Activated CD4-positive, alpha-beta T cell treated with anti-CD3 and anti-CD28 coated beads, Interleukin-2, amount 50 U/mL, for 1 hour (primary cell): ENCODE data around the gene RBBP4.
"Not testable (repeated sequence)": the region's sequence is repeated elsewhere in the genome, so short reads cannot be mapped to it uniquely, and the experiment has no call there.

Experiments used
- DNase-seq: peaks from one replicate; pipeline ENCODE4 v3.0.0-alpha.2; 2020

Gene RBBP4

DNA sequence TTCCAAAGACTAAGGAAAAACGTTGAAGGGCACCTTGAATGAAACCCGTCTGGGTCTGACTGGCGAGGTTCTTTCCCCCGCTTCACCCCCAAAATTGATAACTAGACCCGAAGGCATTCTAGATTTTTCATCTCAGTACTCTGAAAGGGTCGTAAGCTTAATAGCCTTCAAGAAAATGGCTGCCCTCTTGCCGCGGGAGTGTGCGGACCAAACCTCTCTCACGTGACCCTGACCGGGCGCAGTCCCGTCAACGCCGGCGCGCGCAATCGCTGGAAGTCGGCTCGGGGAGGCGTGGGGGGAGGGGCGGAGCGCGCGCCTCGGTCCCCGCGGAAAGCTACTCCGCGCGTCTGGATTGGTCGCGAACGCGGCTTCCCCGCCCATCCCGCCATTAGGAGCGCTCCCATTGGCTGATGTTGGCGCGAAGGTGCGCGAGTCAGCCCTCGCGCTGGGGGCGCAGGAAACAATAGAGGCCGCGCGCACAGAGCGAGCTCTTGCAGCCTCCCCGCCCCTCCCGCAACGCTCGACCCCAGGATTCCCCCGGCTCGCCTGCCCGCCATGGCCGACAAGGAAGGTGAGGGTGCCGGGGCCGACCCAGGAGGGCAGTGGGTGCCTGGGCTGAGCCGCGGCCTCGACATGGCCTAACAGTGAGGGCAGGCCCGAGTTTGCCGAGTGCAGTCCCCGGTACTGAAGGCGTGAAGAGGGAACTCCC lies at the start of gene RBBP4:
TSS of gene RBBP4 (plus strand) at position 457 of the 709 bp plus-strand sequence. CDS start at position 556, 99 bp downstream.
- DNase-seq: peak; percentile 97

DNA sequence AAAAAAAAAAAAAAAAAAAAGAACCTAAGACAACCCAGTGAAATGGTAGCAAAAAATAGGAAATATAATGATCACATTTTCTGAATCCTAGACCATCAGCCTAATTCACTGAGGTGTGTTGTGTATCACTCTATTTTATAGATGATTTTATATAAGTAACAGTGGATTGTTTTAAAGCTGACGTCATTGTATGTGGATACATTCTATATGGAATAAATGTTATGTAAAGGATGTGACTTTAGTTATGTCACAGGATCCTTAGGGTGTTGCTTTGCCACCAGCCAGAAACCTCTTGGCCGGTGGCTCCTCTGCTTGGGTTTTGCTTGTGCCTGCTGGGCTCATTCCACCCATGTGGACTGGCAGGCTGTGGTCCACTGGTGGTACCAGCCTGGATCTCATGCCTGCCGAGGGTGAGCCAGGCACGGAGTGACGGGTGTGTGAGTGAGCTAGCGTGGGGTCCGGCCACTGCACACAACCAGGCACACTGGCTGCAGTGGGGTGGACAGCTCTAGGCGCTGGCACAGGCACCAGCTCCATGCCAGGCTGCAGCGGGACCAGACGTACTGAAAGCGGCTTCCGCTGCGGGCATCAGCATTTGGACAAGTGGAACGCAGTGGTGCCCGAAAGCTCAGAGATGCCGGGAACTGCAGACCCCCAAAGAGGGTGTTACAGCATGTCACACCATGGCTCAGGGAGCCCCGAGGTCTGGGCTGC lies 45.1 kb upstream of the RBBP4 start:
- no peak for DNase-seq

DNA sequence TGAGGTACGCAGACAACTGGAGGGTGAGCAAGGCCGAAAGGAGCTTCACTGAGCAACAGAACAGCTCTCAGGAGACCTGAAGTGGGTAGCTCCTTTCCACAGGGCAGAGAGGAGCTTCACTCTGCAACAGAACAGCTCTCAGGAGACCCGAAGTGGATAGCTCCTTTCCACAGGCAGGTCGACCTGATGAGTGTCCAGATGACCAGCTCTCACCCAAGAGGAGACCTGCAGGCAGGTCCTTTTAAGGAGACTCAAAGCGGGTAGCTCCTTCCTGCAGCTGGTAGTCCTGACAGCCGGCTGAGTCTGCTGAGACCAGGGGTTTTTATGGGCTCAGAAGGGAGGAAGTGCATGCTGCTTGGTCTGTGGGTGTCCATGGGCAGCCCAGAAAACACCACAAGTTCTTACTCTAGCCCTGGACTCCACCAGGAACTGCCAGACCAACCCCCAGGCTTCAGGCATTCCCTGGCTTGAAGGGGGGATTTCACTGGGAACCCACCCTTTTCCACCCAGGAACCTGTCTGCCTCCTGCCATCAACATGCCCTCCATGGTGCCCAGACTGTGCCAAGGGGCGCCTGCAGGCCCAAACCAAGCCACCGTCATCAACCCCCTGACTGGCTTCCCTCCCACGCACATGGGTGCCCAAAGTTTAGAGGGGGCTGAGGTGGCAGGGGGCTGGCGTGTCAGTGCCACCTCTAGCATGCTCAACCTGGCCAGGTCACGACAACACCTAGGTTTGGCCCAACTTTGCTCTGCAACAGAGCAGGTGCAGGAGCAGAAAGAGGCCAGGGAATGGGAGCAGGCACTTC lies 44.2 kb upstream of the RBBP4 start:
- DNase-seq: no peak

GRCh38 chr1:32609180-32609579 lies 41.8 kb upstream of the RBBP4 start:
- DNase-seq: no peak

GRCh38 chr1:32611859-32612188 lies 39.2 kb upstream of the RBBP4 start:
- no peak for DNase-seq

DNA sequence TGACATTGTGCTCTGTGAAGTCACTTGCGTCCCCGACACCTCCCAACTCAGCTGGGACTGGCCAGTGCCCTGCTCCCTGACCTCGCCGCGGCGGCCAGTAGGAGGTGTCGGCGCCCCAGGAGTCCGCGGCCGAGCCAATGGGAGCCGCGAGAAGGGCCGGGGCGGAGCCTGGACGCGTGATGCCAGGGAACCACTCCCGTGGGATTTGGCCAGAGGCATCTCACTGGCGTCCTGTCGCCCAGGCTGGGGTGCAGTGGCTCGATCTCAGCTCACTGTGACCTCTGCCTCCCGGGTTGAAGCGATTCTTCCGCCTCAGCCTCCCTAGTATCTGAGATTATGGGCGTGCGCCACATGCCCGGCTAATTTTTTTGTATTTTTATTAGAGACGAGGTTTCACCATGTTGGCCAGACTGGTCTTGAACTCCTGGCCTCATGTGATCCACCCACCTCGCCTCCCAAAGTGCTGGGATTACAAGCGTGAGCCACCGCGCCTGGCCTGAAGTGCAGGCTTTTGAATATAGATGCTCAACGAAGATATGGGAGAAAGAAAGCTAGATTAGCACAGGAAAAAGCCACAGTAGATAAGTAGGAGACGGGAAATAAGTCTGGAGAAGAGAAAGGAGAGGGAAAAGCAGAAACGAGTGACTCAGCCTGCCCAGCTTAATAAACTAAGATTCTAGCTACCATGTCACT lies 38.7 kb upstream of the RBBP4 start:
- peak; percentile 24 for DNase-seq

DNA sequence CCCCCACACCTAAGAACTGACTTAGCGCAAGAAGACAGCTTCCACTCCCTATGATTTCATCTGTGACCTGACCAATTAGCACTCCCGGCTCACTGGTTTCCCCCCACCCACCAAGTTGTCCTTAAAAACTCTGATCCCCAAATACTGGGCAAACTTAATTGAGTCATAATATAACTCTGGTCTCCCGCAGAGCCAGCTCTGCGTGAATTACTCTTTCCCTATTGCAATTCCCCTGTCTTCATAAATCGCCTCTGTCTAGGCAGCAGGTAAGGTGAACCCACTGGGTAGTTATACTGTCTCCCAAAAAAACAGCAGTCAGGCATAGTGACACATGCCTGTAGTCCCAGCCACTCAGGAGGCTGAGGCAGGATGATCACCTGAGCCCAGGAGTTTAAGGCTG lies 37.5 kb upstream of the RBBP4 start:
- no peak for DNase-seq

DNA sequence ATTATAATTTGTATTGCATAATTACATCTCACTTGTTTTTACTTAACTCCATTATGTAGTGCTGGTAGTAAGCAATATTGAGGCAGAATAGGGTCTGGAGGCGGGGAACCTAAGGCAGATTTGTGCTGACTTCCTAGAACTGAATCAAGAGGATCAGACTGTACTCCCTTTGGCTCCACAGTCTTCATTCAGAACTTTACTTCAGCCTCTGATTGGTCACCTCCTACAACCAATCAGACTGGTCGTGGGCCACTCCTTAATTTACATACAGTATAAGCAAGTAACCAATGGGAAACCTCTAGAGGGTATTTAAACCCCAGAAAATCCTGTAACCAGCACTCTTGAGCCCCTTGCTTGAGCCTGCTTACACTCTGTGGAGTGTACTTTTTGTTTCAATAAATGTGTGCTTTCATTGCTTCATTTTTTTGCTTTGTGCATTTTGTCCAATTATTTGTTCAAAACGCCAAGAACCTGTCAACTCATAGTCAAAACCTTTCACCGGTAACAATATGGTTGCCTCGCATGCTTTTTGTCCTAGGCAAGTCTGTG lies 32.3 kb upstream of the RBBP4 start:
- DNase-seq: no peak

GRCh38 chr1:32619701-32620485 lies 31.1 kb upstream of the RBBP4 start:
- no peak for DNase-seq

DNA sequence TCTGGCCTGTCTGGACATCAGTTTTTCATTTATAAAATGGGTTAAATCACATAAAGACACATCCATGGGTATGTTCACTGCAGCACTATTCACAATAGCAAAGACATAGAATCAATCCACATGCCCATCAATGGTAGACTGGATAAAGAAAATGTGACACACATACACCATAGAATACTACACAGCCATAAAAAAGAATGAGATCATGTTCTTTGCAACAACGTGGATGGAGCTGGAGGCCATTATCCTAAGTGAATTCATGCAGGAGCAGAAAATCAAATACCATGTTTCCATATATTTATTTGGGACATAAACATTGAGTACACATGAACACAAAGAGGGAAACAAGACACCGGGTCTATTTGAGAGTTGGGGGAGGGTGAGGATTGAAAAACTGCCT lies 28.8 kb upstream of the RBBP4 start:
- no peak for DNase-seq

DNA sequence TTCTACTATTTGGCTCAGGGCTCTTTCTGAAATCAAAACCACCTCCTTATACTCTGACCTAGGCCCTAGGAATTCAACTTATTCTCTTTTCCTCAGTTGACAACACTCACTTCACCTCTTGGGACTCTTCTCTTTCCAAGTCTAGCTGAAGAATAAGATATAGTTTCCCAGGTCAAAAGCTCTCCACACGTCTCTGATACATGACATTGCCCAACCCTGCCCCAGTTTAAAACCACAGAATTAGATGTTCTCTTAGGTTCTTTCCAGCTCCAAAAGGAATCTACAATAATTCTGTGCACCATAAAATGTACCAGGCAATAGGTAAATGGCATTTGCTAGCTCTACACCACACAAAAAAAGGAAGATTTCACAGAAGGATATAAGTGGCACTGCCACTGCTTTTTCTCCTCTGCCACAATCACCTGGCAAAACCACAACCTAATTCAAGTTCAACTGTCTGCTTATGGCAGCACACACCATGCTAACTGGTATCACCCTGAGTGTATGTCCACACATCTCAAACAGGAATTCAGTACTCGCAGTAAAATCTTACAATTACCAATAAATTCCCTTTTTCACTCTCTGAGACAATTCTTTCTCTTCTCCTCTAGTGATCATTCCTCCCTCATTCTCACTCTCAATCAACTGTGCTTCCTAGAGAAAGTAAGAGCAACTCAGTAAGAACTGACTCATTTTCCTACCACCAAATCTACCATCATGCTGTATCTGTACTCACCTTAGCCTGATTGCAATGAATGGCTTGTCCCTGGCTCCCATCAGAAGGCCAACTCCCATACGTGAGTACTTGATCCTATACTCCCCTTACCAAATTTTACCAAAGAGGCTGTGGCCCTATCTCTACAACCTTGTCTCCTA lies 28.0 kb upstream of the RBBP4 start:
- no peak for DNase-seq

DNA sequence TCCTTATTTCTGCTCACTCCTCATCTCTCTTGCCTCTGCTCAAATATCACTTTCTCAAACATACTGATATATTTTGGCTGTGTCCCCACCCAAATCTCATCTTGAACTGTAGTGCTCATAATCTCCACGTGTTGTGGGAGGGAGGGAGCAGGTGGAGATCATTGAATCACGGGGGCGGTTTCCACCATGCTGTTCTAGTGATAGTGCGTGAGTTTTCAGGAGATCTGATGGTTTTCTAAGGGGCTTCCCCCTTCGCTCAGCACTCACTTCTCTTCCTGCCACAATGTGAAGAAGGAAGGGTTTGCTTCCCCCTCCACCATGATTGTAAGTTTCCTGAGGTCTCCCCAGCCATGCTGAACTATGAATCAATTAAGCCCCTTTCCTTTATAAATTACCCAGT lies 27.2 kb upstream of the RBBP4 start:
- no peak for DNase-seq

GRCh38 chr1:32626176-32626575 lies 24.8 kb upstream of the RBBP4 start:
- no peak for DNase-seq

GRCh38 chr1:32627596-32628162 lies 23.3 kb upstream of the RBBP4 start:
- no peak for DNase-seq

- not testable (repeated sequence) for DNase-seq
Measured at GRCh38 chr1:32630173-32630572, 20.8 kb upstream of the RBBP4 start.

- no peak for DNase-seq
Measured at GRCh38 chr1:32632829-32633228, 18.2 kb upstream of the RBBP4 start.

DNA sequence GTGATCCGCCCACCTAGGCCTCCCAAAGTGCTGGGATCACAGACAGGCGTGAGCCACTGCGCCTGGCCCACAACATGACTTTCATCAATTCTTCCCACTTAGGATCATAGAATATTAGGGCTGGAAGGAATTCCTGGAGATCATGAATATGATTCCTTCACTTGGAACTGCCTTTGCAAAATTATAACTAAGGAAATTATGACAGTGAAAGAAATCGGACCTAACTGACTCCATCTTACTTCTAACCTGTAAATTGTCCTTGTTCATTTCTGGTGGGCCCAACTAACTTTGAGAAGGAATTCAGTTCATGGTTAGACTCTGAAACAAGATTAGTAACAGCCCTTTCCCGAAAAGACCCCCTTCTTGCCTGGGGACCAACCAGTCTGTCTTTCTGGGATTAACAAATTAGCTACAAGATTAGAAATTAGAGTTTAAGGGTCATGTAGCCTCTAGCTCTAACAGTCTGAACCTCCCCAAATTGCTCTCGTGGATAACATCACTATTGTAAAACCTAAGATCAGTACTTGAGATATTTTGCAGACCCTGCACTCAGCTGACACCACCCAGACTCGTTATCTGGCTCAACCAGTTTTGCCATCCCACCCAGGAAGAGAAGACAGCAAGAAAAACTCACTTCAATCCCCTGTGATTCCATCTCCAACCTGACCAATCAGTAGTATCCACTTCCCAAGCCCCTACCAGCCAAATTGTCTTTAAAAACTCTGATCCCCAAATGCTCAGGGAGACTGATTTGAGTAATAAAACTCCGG lies 15.3 kb upstream of the RBBP4 start:
- DNase-seq: no peak

DNA sequence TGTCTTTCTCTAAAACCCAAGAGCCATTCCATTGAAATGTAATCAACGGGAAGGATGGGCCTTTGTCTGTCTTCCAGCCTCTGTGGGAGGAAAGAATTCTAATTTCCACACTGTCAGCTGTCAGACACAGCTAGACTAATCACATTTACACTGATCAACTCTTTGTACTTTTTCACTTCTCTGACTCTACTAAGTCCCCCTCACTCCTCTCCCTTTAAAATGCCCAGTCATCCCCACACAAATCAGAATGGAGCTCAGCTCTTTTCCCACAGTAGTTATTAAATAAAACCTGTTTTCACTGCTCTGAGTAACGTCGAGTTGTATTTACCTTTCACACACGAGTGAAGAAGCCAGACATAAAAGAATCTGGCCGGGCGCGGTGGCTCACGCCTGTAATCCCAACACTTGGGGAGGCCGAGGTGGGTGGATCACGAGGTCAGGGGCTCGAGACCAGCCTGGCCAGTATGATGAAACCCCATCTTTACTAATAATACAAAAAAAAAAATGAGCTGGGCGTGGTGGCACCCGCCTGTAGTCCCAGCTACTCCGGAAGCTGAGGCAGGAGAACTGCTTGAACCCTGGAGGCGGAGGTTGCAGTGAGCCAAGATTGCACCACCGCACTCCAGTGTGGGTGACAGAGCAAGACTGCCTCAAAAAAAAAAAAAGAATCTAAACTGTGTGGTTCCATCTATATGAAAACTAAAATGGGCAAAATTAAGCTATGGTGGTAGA lies 13.9 kb upstream of the RBBP4 start:
- no peak for DNase-seq

GRCh38 chr1:32639489-32640075 lies 11.4 kb upstream of the RBBP4 start:
- DNase-seq: no peak
